ENCODE measurements around the gene ZNF292.

The ZNF292 gene

GRCh38 chr6:87183687-87184086 is 28.3 kb downstream of the ZNF292 start:
- H3K4me2 ChIP-seq (ENCODE audit: insufficient read depth, low read length): no peak overlapping the region
- H3K36me3 ChIP-seq (ENCODE audit: insufficient read depth, low read length): peaks cover 43% of the 10 kb centered on the region
- TF ChIP-seq, protein P1, sequence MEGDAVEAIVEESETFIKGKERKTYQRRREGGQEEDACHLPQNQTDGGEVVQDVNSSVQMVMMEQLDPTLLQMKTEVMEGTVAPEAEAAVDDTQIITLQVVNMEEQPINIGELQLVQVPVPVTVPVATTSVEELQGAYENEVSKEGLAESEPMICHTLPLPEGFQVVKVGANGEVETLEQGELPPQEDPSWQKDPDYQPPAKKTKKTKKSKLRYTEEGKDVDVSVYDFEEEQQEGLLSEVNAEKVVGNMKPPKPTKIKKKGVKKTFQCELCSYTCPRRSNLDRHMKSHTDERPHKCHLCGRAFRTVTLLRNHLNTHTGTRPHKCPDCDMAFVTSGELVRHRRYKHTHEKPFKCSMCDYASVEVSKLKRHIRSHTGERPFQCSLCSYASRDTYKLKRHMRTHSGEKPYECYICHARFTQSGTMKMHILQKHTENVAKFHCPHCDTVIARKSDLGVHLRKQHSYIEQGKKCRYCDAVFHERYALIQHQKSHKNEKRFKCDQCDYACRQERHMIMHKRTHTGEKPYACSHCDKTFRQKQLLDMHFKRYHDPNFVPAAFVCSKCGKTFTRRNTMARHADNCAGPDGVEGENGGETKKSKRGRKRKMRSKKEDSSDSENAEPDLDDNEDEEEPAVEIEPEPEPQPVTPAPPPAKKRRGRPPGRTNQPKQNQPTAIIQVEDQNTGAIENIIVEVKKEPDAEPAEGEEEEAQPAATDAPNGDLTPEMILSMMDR (IDR thresholded peaks at IDR 0.05; ENCODE audit: borderline replicate concordance, extremely low read depth, low read length, poor library complexity, severe bottlenecking): no peak
- no peak for TF ChIP-seq EZH2 (IDR thresholded peaks at IDR 0.05; ENCODE audit: borderline replicate concordance, low read depth, low read length, severe bottlenecking)
- H4K20me1 ChIP-seq (ENCODE audit: insufficient read depth, low read length): peaks cover 81% of the 10 kb centered on the region
- H3K27me3 ChIP-seq (ENCODE audit: insufficient read depth, low read length, poor library complexity): no peaks in the 10 kb centered on the region
- H2AFZ ChIP-seq (ENCODE audit: low read depth, low read length): no peak overlapping the region
- no peaks in the 10 kb centered on the region for H3K4me1 ChIP-seq (ENCODE audit: insufficient read depth, low read length)
- H3K9me3 ChIP-seq (ENCODE audit: insufficient read depth, low read length, severe bottlenecking): no peaks in the 10 kb centered on the region
- no peak overlapping the region for H3K27ac ChIP-seq (ENCODE audit: low read length)
- ATAC-seq (ENCODE audit: insufficient read depth, low read depth) (no peak), DNase-seq (no peak)
- H3K9ac ChIP-seq (ENCODE audit: low read depth, low read length): no peak overlapping the region
- no peak overlapping the region for H3K4me3 ChIP-seq (ENCODE audit: low read depth in 1 of 2, low read length in 2 of 2)
- peaks cover 100% of the 10 kb centered on the region for H3K79me2 ChIP-seq (ENCODE audit: insufficient read depth, low read length)

- no peak overlapping the region for H2AFZ ChIP-seq (ENCODE audit: low read depth, low read length)
- no peaks in the 10 kb centered on the region for H3K27me3 ChIP-seq (ENCODE audit: insufficient read depth, low read length, poor library complexity)
- H3K27ac ChIP-seq (ENCODE audit: low read length): no peak overlapping the region
- no peak for DNase-seq
- no peak overlapping the region for H3K9ac ChIP-seq (ENCODE audit: low read depth, low read length)
- ATAC-seq (ENCODE audit: insufficient read depth, low read depth): no peak
- TF ChIP-seq, protein P1 (IDR thresholded peaks at IDR 0.05; ENCODE audit: borderline replicate concordance, extremely low read depth, low read length, poor library complexity, severe bottlenecking): no peak
- TF ChIP-seq EZH2 (IDR thresholded peaks at IDR 0.05; ENCODE audit: borderline replicate concordance, low read depth, low read length, severe bottlenecking): no peak
- no peak overlapping the region for H3K4me3 ChIP-seq (ENCODE audit: low read depth in 1 of 2, low read length in 2 of 2)
- H3K9me3 ChIP-seq (ENCODE audit: insufficient read depth, low read length, severe bottlenecking): no peaks in the 10 kb centered on the region
- H3K79me2 ChIP-seq (ENCODE audit: insufficient read depth, low read length): peaks cover 100% of the 10 kb centered on the region
- no peaks in the 10 kb centered on the region for H3K4me1 ChIP-seq (ENCODE audit: insufficient read depth, low read length)
- H4K20me1 ChIP-seq (ENCODE audit: insufficient read depth, low read length): peaks cover 77% of the 10 kb centered on the region
- H3K36me3 ChIP-seq (ENCODE audit: insufficient read depth, low read length): peaks cover 41% of the 10 kb centered on the region
- no peak overlapping the region for H3K4me2 ChIP-seq (ENCODE audit: insufficient read depth, low read length)
These were observed 29.4 kb downstream of the ZNF292 start for GRCh38 chr6:87184762-87185250.

- no peak overlapping the region for H3K4me3 ChIP-seq (ENCODE audit: low read depth in 1 of 2, low read length in 2 of 2)
- no peak overlapping the region for H3K4me2 ChIP-seq (ENCODE audit: insufficient read depth, low read length)
- no peaks in the 10 kb centered on the region for H3K9me3 ChIP-seq (ENCODE audit: insufficient read depth, low read length, severe bottlenecking)
- DNase-seq (no peak), ATAC-seq (ENCODE audit: insufficient read depth, low read depth) (no peak)
- H3K36me3 ChIP-seq (ENCODE audit: insufficient read depth, low read length): peaks cover 11% of the 10 kb centered on the region
- TF ChIP-seq EZH2 (IDR thresholded peaks at IDR 0.05; ENCODE audit: borderline replicate concordance, low read depth, low read length, severe bottlenecking): no peak
- TF ChIP-seq, protein P1 (IDR thresholded peaks at IDR 0.05; ENCODE audit: borderline replicate concordance, extremely low read depth, low read length, poor library complexity, severe bottlenecking): no peak
- H3K27ac ChIP-seq (ENCODE audit: low read length): no peak overlapping the region
- H3K27me3 ChIP-seq (ENCODE audit: insufficient read depth, low read length, poor library complexity): no peaks in the 10 kb centered on the region
- peaks cover 99% of the 10 kb centered on the region for H3K79me2 ChIP-seq (ENCODE audit: insufficient read depth, low read length)
- no peak overlapping the region for H3K9ac ChIP-seq (ENCODE audit: low read depth, low read length)
- no peaks in the 10 kb centered on the region for H3K4me1 ChIP-seq (ENCODE audit: insufficient read depth, low read length)
- peaks cover 72% of the 10 kb centered on the region for H4K20me1 ChIP-seq (ENCODE audit: insufficient read depth, low read length)
- no peak overlapping the region for H2AFZ ChIP-seq (ENCODE audit: low read depth, low read length)
These were observed 41.0 kb downstream of the ZNF292 start for GRCh38 chr6:87196275-87196842.
